ENCODE data around the gene CIDEC.

GRCh38 chr3:9825451-9826040 lies 54.5 kb downstream of the CIDEC start:
- TF ChIP-seq CTCF (IDR thresholded peaks at IDR 0.05) (no peak), POLR2AphosphoS5 (IDR thresholded peaks at IDR 0.05; ENCODE audit: low read depth, low read length) (no peak), REST (IDR thresholded peaks at IDR 0.05; ENCODE audit: insufficient read depth in 1 of 2, low read depth in 2 of 2, low read length in 1 of 2) (no peak), TCF7L2 (IDR thresholded peaks at IDR 0.05; ENCODE audit: low read depth, low read length) (no peak)
